DMS153 (cell line): ENCODE data around the gene NOS3.

Experiments used
- DNase-seq: peaks from one replicate; lab custom pipeline; 2025; lab: John Stamatoyannopoulos, UW

The NOS3 gene

DNA sequence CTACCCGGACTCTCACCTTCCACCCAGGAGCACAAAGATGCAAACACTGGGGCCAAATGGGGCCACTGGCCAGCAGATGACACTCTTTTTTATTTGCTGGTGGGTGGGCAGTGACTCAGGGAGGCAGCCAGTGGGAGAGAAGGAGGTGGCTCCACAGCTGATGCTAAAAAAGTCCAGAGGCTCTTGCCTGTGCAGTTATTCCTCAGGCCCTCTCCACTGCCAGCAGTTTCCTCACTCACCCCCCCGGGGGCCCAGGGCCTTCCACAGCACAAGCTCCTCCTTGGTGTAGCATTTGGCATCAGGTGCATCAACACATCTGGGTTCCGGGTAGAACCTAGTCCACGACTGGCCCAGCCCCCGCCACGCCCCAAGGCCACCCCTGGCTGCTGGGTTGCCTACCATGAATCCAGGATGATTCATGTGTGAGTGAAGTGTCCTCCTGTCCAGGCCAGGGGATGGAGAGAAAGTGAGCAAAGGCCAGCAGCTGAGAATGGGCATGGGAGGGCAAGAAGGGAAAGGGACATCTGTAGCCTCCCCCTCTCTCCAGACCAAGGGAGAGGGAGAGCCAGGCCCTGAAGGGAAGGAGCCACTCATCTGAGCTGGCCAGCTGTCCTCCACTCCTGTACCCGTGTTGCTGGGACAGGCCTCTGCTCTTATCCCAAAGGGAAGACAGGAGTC is 11.0 kb upstream of the NOS3 start:
- no peak for DNase-seq

DNA sequence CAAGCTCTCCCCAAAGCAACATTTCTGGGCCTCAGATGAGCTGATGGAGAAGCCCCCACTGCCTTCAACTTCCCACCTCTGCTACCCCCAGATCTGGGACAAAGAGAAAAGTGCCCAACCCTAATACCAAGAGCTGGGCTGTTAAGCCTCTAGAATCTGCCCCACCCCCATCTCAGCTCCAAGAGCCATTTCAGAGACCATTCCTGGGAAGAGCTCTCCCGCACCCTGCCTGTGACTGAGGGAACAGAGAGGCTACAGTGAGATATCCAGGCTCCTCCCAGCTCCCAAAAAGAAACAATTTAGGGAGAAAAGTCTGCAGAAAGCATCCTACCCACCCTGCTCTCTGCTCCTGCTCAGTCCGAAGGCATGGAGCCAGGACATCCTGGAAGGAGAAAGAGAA is 10.2 kb upstream of the NOS3 start:
- no peak for DNase-seq

DNA sequence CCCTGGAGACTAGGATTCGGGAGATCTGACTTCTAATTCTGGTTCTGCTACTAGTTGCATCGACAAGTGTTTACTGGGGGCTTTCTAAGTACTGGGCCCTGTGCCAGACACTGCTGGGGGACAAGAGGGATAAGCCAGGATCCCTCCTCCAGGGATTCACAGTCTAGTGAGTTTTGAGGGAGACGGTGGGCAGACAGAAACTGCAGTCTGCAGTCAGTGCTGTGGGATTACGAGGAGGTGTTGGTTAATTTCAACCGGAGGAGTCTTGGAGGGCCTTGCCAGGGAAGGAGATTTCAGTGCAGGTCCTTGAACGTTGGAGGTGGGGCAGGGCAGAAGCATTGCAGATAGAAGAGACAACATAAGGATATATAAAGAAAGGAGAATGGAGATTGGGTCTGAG is 9.2 kb upstream of the NOS3 start:
- DNase-seq, result no peak

DNA sequence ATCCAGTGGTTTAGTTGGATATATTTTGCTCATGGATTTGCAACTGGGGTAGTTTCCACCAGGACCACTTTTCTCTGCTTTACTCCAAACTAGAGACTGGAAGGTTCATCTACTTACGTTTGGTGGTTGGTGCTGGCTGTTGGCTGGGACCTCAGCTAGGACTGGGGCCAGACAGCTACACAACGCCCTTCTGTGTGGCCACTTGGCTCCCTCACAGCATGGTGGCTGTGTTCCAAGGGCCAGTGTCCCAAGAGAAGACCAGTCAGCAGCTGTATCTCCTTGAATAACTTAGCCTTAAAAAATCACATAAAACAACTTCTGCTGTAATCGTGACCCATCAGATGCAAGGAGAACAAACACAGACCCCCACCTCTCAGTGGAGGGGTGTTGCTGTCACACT is 8.5 kb upstream of the NOS3 start:
- DNase-seq, result no peak

DNA sequence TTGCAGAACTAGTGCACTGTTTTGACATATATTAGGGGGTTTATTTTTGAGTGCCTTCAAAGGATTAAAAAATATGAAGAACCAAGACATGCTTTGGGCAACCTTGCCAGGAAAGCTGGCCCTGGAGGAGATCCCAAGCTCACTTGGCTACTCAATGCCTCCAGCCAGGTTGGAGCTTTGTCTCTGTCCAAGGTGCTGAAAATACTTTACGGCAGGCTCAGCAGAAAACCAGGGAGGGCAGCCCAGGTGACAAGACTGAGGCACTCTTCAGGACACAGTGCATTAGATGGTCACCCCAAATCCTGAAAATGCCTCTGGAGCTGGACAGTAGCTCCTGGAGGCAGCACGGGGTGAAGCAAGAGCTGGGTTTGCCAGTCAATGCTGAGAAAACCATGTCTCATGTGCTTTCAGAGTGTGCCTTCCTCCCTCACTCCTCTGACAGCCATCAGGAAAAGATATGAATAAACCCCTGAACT is 6.9 kb upstream of the NOS3 start:
- DNase-seq, result no peak

DNA sequence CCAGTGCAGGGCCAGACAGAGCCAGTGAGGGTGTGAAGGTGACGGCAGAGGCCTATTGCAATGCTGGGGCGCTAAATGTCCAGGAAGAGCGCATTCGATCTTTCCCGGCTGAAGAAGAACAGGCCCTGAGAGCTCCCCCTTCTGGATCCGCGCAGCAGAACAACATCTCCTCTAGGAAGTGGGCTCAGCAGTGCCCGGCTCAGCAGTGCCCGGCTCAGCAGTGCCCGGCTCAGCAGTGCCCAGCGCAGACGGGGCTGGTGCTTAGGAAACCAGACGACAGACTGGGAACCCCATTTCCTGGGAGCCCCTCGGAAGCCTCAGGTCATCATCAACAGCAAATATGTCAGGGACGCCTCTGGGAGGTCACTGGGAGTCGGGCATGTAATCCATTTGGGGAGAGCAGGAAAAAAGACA is 4.7 kb upstream of the NOS3 start:
- peak; percentile 58 for DNase-seq

DNA sequence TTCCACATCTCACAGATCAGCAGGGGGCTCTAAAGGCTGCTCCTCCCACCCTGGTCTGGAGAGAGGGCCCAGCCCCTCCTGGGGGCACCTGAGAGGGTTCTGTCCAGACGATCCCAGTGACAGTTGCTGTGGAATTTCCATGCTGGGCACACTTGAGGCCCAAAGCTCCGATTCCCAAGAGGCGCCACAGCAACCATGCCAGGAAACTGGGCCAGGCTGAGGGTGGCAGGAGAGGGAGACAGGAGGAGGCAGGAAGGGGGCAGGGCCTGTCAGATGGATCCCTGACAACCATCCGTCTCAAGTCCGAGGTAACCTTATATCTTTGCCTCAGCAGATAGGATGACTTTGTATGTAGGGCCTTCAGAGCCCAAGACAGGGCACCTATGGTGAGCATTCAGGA is 4.3 kb upstream of the NOS3 start:
- no peak for DNase-seq

DNA sequence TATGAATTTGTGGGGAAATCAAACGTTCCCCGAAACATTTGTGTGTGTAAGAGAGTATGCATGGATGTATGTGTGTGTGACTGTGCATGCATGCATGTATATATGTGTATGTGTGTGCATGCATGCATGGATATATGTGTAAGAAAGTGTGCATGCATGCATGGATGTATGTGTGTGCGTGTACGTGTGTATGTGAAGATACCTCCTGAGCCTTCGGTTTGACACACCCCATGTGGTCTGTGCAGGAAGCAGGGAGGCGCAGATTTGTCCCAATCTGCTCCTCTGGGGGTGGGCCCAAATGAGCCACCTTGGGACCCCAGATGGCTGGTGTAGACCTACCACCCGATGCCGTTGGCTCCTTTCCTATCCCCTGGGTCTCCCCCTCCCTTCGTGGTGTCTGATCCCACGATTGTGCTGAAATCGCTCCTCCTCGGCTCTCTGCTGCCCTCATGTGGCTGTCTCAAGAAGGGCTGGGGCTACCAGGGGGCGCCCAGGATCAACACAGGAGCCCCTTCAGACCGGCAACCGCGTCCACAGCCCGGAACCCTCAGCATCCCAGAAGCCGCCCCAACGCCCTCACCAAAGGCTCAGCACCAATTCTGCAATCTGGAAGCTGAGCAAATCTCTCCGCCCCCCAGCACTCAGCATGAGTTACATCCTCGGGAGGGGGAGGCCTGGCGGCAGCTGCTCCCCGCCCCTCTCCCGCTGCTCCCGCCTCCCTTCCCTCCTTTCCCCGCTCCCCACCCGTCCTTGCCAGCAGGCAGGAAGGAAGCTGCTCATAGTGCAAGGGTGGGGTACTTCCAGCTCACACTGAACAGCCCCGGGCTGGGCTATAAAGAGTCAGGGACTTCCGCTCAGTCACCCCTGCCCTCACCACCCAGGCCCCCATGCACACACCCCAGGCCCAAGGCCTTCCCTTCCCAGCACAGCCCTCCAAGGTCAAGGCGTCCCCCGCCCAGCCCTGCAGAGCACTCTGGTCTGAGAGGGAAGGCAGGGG is 2.3 kb upstream of the NOS3 start:
- peak; percentile 57 for DNase-seq

DNA sequence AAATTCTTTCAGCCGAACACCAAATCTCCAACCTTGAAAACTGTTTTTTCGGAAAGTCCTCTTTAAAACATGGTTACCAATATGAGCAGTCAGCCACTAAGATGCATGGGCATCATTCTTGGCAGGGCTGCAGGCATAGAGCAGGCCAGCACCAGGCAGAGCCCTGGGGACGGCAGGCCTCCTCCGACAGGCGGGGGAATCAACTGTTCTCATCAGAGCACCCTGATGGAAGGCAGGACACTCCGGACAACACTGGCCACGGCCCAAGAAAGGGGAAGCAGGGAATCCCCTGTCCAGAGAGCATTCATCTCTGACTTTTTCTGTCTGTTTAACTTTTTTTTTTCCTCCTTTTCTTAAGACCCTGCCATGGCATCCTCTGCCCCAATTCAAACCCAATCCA is 1.4 kb upstream of the NOS3 start:
- no peak for DNase-seq

DNA sequence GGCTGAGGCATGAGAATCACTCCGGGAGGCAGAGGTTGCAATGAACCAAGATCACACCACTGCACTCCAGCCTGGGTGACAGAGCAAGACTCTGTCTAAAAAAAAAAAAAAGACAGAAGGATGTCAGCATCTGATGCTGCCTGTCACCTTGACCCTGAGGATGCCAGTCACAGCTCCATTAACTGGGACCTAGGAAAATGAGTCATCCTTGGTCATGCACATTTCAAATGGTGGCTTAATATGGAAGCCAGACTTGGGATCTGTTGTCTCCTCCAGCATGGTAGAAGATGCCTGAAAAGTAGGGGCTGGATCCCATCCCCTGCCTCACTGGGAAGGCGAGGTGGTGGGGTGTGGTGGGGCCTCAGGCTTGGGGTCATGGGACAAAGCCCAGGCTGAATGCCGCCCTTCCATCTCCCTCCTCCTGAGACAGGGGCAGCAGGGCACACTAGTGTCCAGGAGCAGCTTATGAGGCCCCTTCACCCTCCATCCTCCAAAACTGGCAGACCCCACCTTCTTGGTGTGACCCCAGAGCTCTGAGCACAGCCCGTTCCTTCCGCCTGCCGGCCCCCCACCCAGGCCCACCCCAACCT is 1.3 kb downstream of the NOS3 start:
- DNase-seq, result no peak

DNA sequence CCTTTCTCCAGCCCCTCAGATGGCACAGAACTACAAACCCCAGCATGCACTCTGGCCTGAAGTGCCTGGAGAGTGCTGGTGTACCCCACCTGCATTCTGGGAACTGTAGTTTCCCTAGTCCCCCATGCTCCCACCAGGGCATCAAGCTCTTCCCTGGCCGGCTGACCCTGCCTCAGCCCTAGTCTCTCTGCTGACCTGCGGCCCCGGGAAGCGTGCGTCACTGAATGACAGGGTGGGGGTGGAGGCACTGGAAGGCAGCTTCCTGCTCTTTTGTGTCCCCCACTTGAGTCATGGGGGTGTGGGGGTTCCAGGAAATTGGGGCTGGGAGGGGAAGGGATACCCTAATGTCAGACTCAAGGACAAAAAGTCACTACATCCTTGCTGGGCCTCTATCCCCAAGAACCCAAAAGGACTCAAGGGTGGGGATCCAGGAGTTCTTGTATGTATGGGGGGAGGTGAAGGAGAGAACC is 2.1 kb downstream of the NOS3 start:
- DNase-seq, result no peak

DNA sequence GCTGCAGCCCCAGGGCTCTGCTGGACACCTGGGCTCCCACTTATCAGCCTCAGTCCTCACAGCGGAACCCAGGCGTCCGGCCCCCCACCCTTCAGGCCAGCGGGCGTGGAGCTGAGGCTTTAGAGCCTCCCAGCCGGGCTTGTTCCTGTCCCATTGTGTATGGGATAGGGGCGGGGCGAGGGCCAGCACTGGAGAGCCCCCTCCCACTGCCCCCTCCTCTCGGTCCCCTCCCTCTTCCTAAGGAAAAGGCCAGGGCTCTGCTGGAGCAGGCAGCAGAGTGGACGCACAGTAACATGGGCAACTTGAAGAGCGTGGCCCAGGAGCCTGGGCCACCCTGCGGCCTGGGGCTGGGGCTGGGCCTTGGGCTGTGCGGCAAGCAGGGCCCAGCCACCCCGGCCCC is 2.7 kb downstream of the NOS3 start:
- DNase-seq, result no peak

DNA sequence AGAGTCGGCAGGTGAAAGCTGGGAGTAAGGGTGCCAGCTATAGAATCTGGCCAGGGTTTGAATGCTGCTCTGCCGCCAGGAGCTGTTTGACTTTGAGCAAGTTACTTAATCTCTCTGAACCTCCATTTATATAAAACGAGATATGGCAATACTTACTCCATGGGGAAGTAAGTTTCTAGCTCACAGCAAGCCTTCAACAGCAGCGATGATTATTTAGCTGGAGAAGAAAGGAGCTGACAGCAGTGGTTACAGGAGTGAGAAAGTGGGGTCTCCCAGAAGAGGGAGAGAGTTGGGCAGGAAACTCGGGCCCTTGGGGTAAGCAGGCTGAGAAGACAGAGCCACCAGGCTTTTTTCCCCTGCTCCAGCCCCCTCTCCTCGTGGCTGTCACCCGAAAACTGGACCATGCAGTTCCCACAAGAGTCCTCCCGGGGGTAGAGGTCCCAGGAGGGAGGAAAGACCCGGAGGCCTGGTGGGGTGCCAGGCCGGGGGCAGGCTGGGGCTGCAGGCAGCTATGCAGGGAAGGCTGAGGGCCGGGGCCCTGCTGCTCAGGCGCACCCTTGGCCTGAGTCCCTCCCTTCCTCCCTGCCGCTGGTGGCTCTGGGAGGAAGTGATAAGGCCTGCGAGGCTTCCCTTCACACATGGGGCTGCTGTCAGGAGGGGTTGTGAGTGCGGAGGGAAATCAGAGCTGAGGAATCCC is 3.5 kb downstream of the NOS3 start:
- no peak for DNase-seq

DNA sequence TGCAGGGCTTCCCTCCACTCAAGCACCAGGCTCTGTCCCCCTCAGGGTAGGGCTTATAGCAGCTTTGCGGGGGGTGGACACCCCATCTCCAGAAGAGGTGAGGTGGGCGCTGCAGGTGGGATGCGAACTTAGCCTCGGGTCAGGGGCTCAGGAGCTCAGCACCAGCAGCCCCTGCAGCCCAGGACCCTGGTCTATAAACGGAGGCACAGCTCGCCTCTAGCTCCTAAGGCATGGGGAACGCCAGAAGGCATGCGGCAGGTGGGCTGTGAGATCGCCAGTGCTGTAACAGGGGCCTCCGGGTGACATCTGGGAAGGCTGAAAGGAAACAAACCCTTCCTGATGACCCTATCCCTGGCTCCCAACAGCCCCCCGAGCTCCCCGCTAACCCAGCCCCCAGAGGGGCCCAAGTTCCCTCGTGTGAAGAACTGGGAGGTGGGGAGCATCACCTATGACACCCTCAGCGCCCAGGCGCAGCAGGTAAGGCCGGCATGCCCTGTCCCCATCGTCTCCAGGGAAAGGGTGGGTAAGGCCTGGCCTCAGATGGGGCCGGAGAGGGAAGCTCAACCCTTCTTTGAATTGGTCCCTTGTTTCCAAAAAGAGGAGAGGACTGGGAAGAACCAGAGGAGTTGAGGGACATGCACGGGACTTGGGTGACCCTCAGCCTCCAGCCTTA is 4.2 kb downstream of the NOS3 start:
- DNase-seq, result no peak

DNA sequence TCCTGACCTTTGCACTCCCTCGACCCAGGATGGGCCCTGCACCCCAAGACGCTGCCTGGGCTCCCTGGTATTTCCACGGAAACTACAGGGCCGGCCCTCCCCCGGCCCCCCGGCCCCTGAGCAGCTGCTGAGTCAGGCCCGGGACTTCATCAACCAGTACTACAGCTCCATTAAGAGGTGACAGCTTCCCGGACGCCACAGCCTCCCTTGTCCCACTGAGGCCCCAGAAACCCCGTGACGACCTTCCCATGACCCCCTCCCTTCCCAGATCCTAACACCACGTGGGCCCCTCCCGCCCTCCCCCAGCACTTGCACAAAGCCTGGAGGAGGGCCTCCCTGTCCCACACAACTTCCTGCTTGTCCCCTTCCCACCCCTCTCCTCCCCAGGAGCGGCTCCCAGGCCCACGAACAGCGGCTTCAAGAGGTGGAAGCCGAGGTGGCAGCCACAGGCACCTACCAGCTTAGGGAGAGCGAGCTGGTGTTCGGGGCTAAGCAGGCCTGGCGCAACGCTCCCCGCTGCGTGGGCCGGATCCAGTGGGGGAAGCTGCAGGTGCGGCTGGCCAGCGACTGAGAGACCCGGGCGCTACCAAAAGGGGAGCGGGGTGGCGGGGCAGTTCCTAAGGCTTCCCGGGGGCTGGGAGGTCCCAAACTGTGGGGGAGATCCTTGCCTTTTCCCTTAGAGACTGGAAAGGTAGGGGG is 5.7 kb downstream of the NOS3 start:
- no peak for DNase-seq

DNA sequence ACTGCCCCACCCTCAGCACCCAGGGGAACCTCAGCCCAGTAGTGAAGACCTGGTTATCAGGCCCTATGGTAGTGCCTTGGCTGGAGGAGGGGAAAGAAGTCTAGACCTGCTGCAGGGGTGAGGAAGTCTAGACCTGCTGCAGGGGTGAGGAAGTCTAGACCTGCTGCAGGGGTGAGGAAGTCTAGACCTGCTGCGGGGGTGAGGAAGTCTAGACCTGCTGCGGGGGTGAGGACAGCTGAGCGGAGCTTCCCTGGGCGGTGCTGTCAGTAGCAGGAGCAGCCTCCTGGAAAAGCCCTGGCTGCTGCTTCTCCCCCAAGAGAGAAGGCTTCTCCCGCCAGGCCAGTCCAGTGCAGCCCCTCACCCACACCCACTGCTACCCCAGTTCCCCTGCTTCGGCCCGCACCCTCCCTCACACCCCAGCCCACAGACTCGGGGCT is 6.3 kb downstream of the NOS3 start:
- DNase-seq, result no peak

DNA sequence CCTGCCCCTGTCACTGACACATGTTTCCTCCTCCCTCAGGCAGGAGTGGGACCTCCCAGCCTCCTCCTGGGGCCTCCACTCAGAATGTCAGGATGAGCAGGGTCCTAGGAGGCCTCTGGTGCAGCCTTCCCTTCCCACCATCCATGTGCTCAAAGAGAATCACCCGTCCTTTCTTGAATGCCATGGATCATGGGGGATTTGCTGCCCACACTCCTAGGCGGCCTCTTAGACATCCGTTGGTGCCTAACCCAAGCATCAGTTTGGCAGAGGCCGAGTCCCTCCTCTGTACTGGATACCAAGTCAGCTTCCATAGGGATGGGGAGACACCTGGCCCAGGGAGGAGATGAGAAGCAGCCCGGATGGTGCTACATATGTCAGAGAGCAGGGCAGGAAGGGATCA is 7.0 kb downstream of the NOS3 start:
- DNase-seq, result no peak

DNA sequence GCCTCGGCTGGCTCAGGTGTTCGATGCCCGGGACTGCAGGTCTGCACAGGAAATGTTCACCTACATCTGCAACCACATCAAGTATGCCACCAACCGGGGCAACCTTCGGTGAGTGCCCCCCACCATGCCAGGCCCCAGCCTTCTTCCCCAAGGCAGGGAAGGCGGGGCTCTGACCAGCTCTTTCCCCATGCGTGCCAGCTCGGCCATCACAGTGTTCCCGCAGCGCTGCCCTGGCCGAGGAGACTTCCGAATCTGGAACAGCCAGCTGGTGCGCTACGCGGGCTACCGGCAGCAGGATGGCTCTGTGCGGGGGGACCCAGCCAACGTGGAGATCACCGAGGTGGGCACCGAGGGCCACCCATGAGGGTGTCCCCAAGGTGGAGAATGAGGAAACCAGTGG is 7.5 kb downstream of the NOS3 start:
- no peak for DNase-seq

DNA sequence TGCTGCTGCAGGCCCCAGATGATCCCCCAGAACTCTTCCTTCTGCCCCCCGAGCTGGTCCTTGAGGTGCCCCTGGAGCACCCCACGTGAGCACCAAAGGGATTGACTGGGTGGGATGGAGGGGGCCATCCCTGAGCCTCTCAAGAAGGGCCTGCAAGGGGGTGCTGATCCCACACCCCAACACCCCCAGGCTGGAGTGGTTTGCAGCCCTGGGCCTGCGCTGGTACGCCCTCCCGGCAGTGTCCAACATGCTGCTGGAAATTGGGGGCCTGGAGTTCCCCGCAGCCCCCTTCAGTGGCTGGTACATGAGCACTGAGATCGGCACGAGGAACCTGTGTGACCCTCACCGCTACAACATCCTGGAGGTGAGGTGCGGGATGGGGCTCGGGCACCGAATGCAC is 8.2 kb downstream of the NOS3 start:
- no peak for DNase-seq

DNA sequence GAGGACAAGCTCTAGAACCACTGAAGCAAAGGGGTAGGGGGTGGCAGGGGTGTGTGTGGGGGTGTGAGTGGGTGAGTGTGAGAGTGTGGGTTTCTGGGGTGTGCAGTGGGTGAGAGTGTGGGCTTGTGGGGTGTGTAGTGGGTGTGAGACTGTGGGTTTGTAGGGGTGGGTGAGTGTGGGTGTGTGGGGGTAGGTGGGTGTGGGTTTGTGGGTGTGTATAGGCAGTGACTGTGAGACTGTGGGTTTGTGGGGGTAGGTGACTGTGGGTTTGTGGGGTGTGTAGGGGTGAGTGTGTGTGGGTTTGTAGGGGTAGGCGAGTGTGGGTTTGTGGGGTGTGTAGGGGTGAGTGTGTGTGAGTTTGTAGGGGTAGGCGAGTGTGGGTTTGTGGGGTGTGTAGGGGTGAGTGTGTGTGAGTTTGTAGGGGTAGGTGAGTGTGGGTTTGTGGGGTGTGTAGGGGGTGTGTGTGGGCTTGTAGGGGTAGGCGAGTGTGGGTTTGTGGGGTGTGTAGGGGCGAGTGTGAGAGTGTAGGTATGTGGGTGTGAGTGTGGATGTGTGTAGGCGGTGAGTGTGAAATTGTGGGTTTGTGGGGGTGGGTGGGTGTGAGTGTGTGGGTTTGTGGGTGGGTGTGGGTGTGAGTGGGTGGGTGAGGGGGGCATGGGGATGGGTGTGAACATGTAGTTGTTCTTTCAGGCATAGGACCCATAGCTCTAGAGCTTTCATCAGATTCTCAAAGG is 8.8 kb downstream of the NOS3 start:
- DNase-seq, result no peak
